ENCODE data around the gene PDE4C. TPM values are rescaled to one million over a fixed set of nuclear protein-coding genes. Genes with fewer than 3 reads are reported as not detected.

Gene PDE4C
- total and polyA plus RNA-seq, 2 donors (not counting 1 experiment from before 2014, with no cell fraction given) = 0.35 to 2.0 TPM

DNA sequence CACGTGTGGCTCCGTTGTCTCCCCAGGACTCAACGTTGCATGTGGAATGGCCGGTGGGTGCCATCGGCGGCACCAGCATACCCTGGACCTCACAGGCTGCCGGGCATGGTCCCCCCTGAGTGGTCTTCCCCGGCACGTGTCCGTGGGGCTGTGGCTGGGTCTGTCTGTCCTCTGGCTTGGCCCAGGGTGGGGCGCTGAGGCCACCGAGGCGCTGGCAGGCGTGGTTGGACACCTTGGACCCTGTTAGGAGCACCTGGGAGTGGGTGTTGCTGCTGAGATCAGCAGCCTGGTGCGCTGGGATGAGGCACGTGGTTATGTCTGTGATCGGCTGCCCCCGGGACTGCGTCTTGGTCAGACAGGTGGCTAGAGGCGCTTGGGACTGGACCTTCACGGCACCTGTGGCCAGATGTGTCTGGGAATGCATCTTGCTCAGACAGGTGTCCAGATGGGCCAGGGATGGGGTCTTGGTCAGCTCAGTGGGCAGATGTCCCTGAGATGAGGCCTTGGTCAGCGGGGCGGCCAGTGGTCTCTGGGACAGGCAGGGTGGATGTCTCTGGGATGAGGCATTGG, 38.8 kb upstream of the PDE4C start:
- no peaks in the 10 kb centered on the region for H3K27me3 ChIP-seq (ENCODE audit: control insufficient read depth, insufficient read depth, low read length)
- no peak for TF ChIP-seq EZH2 (IDR thresholded peaks at IDR 0.05; ENCODE audit: low read length, missing control alignments)
- TF ChIP-seq, protein P1, sequence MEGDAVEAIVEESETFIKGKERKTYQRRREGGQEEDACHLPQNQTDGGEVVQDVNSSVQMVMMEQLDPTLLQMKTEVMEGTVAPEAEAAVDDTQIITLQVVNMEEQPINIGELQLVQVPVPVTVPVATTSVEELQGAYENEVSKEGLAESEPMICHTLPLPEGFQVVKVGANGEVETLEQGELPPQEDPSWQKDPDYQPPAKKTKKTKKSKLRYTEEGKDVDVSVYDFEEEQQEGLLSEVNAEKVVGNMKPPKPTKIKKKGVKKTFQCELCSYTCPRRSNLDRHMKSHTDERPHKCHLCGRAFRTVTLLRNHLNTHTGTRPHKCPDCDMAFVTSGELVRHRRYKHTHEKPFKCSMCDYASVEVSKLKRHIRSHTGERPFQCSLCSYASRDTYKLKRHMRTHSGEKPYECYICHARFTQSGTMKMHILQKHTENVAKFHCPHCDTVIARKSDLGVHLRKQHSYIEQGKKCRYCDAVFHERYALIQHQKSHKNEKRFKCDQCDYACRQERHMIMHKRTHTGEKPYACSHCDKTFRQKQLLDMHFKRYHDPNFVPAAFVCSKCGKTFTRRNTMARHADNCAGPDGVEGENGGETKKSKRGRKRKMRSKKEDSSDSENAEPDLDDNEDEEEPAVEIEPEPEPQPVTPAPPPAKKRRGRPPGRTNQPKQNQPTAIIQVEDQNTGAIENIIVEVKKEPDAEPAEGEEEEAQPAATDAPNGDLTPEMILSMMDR (conservative IDR thresholded peaks at IDR 0.05 in 1 of 2, IDR thresholded peaks at IDR 0.05 in 1 of 2; ENCODE audit: low read depth in 1 of 2, low read length in 2 of 2) = no peak
- no peak for DNase-seq (ENCODE audit: low read depth in 2 of 2)
- no peaks in the 10 kb centered on the region for H4K20me1 ChIP-seq (ENCODE audit: control insufficient read depth, extremely low read depth, insufficient read depth, low read length)
- H3K79me2 ChIP-seq (ENCODE audit: control insufficient read depth, insufficient read depth, low read length) = no peaks in the 10 kb centered on the region
- H3K36me3 ChIP-seq (ENCODE audit: control insufficient read depth, insufficient read depth, low read length) = peaks cover 19% of the 10 kb centered on the region
- H2AFZ ChIP-seq (ENCODE audit: low read length) = no peak overlapping the region
- H3K27ac ChIP-seq (ENCODE audit: insufficient read depth, low read length) = no peak overlapping the region
- H3K4me2 ChIP-seq (ENCODE audit: extremely low read depth, insufficient read depth, low read length) = no peak overlapping the region
- no peak overlapping the region for H3K4me3 ChIP-seq (replicated peaks in 1 of 4; ENCODE audit: control extremely low read depth in 1 of 4, insufficient read depth in 1 of 4, low read depth in 3 of 4, low read length in 4 of 4)
- H3K4me1 ChIP-seq (ENCODE audit: control insufficient read depth, extremely low read depth, insufficient read depth, low read length) = no peaks in the 10 kb centered on the region
- H3K9me3 ChIP-seq (ENCODE audit: control insufficient read depth, insufficient read depth, low read depth, low read length) = no peaks in the 10 kb centered on the region
- no peak overlapping the region for H3K9ac ChIP-seq (ENCODE audit: insufficient read depth, low read length)

DNA sequence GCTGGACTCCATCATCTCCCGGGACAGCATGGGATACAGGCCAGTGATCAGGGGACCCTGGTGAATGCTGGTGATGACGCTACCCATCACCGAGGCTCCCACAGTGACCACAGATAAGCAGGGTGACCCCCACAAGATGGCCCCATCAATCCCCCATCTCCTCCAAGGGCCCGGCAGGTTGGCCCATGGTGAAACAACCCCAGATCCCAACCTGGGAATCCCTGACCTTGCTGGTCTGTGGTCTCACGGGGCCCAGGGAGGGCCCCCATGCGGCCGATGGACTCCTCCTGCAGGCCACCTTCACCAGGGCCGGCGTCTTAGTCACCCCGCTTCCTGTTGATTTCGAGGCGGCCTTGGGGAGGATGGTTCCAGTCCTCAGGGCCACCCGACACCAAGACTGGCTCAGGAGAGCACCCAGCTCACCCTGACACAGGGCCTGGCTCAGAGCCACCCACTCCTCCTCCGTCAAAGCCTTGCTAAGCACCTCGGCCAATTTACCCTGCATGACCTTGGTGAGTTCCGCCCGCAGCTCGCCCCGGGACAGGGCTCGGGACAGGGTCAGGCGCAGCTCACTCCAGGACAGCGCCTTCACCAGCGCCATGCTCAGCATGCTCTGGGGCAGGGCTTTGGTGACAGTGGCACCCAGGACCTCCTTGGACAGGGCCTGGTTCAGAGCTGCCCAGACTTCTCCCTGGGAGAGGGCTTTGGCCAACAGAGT, 38.1 kb upstream of the PDE4C start:
- Histone ChIP-seq H3K9ac (ENCODE audit: insufficient read depth, low read length) (no peak overlapping the region), H4K20me1 (ENCODE audit: control insufficient read depth, extremely low read depth, insufficient read depth, low read length) (no peaks in the 10 kb centered on the region), H2AFZ (ENCODE audit: low read length) (no peak overlapping the region), H3K79me2 (ENCODE audit: control insufficient read depth, insufficient read depth, low read length) (no peaks in the 10 kb centered on the region), H3K36me3 (ENCODE audit: control insufficient read depth, insufficient read depth, low read length) (peaks cover 19% of the 10 kb centered on the region), H3K9me3 (ENCODE audit: control insufficient read depth, insufficient read depth, low read depth, low read length) (no peaks in the 10 kb centered on the region), H3K4me3 (replicated peaks in 1 of 4; ENCODE audit: control extremely low read depth in 1 of 4, insufficient read depth in 1 of 4, low read depth in 3 of 4, low read length in 4 of 4) (no peak overlapping the region), H3K4me1 (ENCODE audit: control insufficient read depth, extremely low read depth, insufficient read depth, low read length) (no peaks in the 10 kb centered on the region), H3K27me3 (ENCODE audit: control insufficient read depth, insufficient read depth, low read length) (no peaks in the 10 kb centered on the region), H3K27ac (ENCODE audit: insufficient read depth, low read length) (no peak overlapping the region), H3K4me2 (ENCODE audit: extremely low read depth, insufficient read depth, low read length) (no peak overlapping the region)
- no peak for DNase-seq (ENCODE audit: low read depth in 2 of 2)
- TF ChIP-seq, protein P1 (conservative IDR thresholded peaks at IDR 0.05 in 1 of 2, IDR thresholded peaks at IDR 0.05 in 1 of 2; ENCODE audit: low read depth in 1 of 2, low read length in 2 of 2) = no peak
- TF ChIP-seq EZH2 (IDR thresholded peaks at IDR 0.05; ENCODE audit: low read length, missing control alignments) = no peak

DNA sequence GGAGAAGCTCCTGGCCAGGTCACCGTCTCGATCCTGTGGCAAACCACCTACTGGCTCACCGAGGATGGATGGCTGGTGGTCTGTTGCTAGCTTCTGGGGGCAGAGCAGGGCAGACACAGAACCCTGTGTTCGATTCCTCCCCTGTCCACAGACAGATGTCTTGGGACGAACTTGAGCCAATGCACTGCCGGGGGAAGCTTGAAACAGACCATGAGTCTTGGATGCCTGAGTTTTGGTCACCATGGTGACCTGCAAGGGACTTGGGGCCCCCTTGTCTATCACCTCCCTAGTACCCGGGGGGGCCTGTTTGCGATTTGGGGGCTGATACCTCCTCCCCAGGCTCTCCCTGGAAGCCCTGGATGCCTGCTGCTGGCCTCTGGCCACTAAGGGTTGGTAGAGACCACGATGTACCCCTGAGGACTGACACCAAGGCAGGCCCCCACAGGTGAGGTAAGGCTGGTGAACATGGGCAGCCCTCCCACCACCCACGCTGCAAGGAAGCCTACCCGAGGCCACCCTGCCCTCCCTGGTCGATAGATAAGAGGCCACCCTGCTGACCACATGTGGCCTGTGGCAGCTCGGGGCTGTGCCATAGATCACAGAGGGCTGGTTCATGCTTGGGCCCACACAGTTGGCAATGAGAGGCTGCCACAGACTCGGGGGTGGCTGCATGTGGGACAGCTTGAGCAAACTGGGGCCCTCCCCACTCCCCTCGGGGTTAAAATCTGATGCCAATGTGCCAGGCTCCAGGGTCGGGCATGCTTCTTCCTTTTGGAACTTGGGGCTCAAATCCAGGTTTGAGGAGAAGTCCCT, 37.3 kb upstream of the PDE4C start:
- H3K9me3 ChIP-seq (ENCODE audit: control insufficient read depth, insufficient read depth, low read depth, low read length) = no peaks in the 10 kb centered on the region
- H3K9ac ChIP-seq (ENCODE audit: insufficient read depth, low read length) = no peak overlapping the region
- no peak overlapping the region for H3K4me3 ChIP-seq (replicated peaks in 1 of 4; ENCODE audit: control extremely low read depth in 1 of 4, insufficient read depth in 1 of 4, low read depth in 3 of 4, low read length in 4 of 4)
- no peaks in the 10 kb centered on the region for H3K27me3 ChIP-seq (ENCODE audit: control insufficient read depth, insufficient read depth, low read length)
- no peak overlapping the region for H3K4me2 ChIP-seq (ENCODE audit: extremely low read depth, insufficient read depth, low read length)
- TF ChIP-seq EZH2 (IDR thresholded peaks at IDR 0.05; ENCODE audit: low read length, missing control alignments) = no peak
- TF ChIP-seq, protein P1 (conservative IDR thresholded peaks at IDR 0.05 in 1 of 2, IDR thresholded peaks at IDR 0.05 in 1 of 2; ENCODE audit: low read depth in 1 of 2, low read length in 2 of 2) = no peak
- H3K27ac ChIP-seq (ENCODE audit: insufficient read depth, low read length) = no peak overlapping the region
- no peaks in the 10 kb centered on the region for H3K79me2 ChIP-seq (ENCODE audit: control insufficient read depth, insufficient read depth, low read length)
- H3K4me1 ChIP-seq (ENCODE audit: control insufficient read depth, extremely low read depth, insufficient read depth, low read length) = no peaks in the 10 kb centered on the region
- H4K20me1 ChIP-seq (ENCODE audit: control insufficient read depth, extremely low read depth, insufficient read depth, low read length) = no peaks in the 10 kb centered on the region
- H3K36me3 ChIP-seq (ENCODE audit: control insufficient read depth, insufficient read depth, low read length) = peaks cover 19% of the 10 kb centered on the region
- DNase-seq (ENCODE audit: low read depth in 2 of 2) = no peak
- no peak overlapping the region for H2AFZ ChIP-seq (ENCODE audit: low read length)

All from fibroblast of lung (primary cell).